H9 (cell line): ENCODE results near the gene CRTAP. TPM values are rescaled to one million over a fixed set of nuclear protein-coding genes. Genes with fewer than 3 reads are reported as not detected.

Experiments
- DNase-seq: peaks from one replicate; pipeline ENCODE4 v3.0.0-alpha.2; 2017
- H2AFZ ChIP-seq: one replicate; pipeline ENCODE4 v1.6.1; 2013; ENCODE audit warnings: mild to moderate bottlenecking, low read length, control low read depth, moderate library complexity
- H2AK5ac ChIP-seq: 2 replicates; pipeline ENCODE4 v1.6.1; 2013; ENCODE audit warnings: low read length, control low read depth, mixed read lengths; ENCODE audit not compliant: insufficient read length
- H2BK120ac ChIP-seq: one replicate; pipeline ENCODE4 v1.6.1; 2013; ENCODE audit warnings: low read depth, mild to moderate bottlenecking, low read length, control low read depth, inconsistent platforms; ENCODE audit not compliant: poor library complexity, severe bottlenecking
- H2BK12ac ChIP-seq: 2 replicates; pipeline ENCODE4 v1.6.1; 2013; ENCODE audit warnings: low read length, control low read depth, mixed read lengths, low read depth; ENCODE audit not compliant: insufficient read length
- H2BK15ac ChIP-seq: 2 replicates; pipeline ENCODE4 v1.6.1; 2013; ENCODE audit warnings: low read depth, low read length, control low read depth
- H2BK20ac ChIP-seq: one replicate; pipeline ENCODE4 v1.6.1; 2013; ENCODE audit warnings: low read depth, mild to moderate bottlenecking, low read length, control low read depth, inconsistent platforms; ENCODE audit not compliant: poor library complexity, severe bottlenecking
- H2BK5ac ChIP-seq: 2 replicates; pipeline ENCODE4 v1.6.1; 2013; ENCODE audit warnings: low read length, control low read depth, mixed read lengths; ENCODE audit not compliant: insufficient read length
- H3K14ac ChIP-seq: 2 replicates; pipeline ENCODE4 v1.6.1; 2013; ENCODE audit warnings: low read length, control low read depth; ENCODE audit not compliant: insufficient read depth
- H3K18ac ChIP-seq: 2 replicates; pipeline ENCODE4 v1.6.1; 2013; ENCODE audit warnings: low read depth, mild to moderate bottlenecking, mixed read lengths, low read length, control low read depth; ENCODE audit not compliant: insufficient read length
- H3K23ac ChIP-seq: 2 replicates; pipeline ENCODE4 v1.6.1; 2013; ENCODE audit warnings: low read length, control low read depth, mixed read lengths, low read depth; ENCODE audit not compliant: insufficient read length
- H3K23me2 ChIP-seq: 2 replicates; pipeline ENCODE4 v1.6.1; 2013; ENCODE audit warnings: low read depth, mild to moderate bottlenecking, mixed read lengths, low read length, control low read depth; ENCODE audit not compliant: insufficient read length, poor library complexity, severe bottlenecking
- H3K27ac ChIP-seq: 2 replicates; pipeline ENCODE4 v1.5.1; 2013; ENCODE audit warnings: low read length, control low read depth, mixed read lengths, low read depth; ENCODE audit not compliant: insufficient read length
- H3K27me3 ChIP-seq: 2 replicates; pipeline ENCODE4 v1.6.1; 2013; ENCODE audit warnings: low read length, control low read depth, inconsistent platforms; ENCODE audit not compliant: insufficient read depth
- H3K4ac ChIP-seq: 2 replicates; pipeline ENCODE4 v1.6.1; 2013; ENCODE audit warnings: low read depth, mild to moderate bottlenecking, control low read depth, inconsistent platforms, low read length, moderate library complexity
- H3K4me1 ChIP-seq: 2 replicates; pipeline ENCODE4 v1.6.1; 2013; ENCODE audit warnings: low read length, control low read depth, inconsistent platforms; ENCODE audit not compliant: insufficient read depth
- H3K4me2 ChIP-seq: 2 replicates; pipeline ENCODE4 v1.6.1; 2013; ENCODE audit warnings: low read length, control low read depth, mixed read lengths; ENCODE audit not compliant: insufficient read length, insufficient read depth
- H3K56ac ChIP-seq: 2 replicates; pipeline ENCODE4 v1.6.1; 2013; ENCODE audit warnings: low read depth, mild to moderate bottlenecking, mixed read lengths, low read length, control low read depth; ENCODE audit not compliant: insufficient read length
- H3K79me1 ChIP-seq: 2 replicates; pipeline ENCODE4 v1.6.1; 2013; ENCODE audit warnings: low read depth, mild to moderate bottlenecking, moderate library complexity, low read length, control low read depth, inconsistent platforms; ENCODE audit not compliant: insufficient read depth, poor library complexity, severe bottlenecking
- H3K79me2 ChIP-seq: 2 replicates; pipeline ENCODE4 v1.6.1; 2013; ENCODE audit warnings: low read length, control low read depth, inconsistent platforms; ENCODE audit not compliant: insufficient read depth
- H3K9ac ChIP-seq: 2 replicates; pipeline ENCODE4 v1.6.1; 2013; ENCODE audit warnings: low read length, control low read depth, mixed read lengths; ENCODE audit not compliant: insufficient read length; ENCODE audit errors: extremely low read depth
- H3K9me3 ChIP-seq: one replicate; pipeline ENCODE4 v1.6.1; 2013; ENCODE audit warnings: low read depth, low read length, inconsistent platforms; ENCODE audit not compliant: control insufficient read depth
- H3T11ph ChIP-seq: one replicate; pipeline ENCODE4 v1.6.1; 2013; ENCODE audit warnings: mild to moderate bottlenecking, low read length, control low read depth, inconsistent platforms
- H4K20me1 ChIP-seq: one replicate; pipeline ENCODE4 v1.6.1; 2013; ENCODE audit not compliant: control insufficient read depth, insufficient read length, insufficient read depth
- H4K5ac ChIP-seq: 2 replicates; pipeline ENCODE4 v1.6.1; 2013; ENCODE audit warnings: low read depth, mild to moderate bottlenecking, mixed read lengths, low read length, control low read depth; ENCODE audit not compliant: insufficient read length
- H4K8ac ChIP-seq: replicated peaks from 2 replicates; pipeline ENCODE4 v1.6.1; 2013; ENCODE audit warnings: low read length, control low read depth, mixed read lengths, low read depth; ENCODE audit not compliant: insufficient read length
- H4K91ac ChIP-seq: 2 replicates; pipeline ENCODE4 v1.6.1; 2013; ENCODE audit warnings: low read depth, mild to moderate bottlenecking, moderate library complexity, mixed read lengths, low read length, control low read depth; ENCODE audit not compliant: insufficient read length
- H3K27ac Mint-ChIP-seq, 3 experiments: 2 replicates in 2 of 3; 3 replicates in 1 of 3; pipeline ENCODE4 v1.8.0; 2020 to 2021; ENCODE audit warnings: mixed read lengths in 3 of 3, mild to moderate bottlenecking in 1 of 3, moderate library complexity in 1 of 3
- H3K27me3 Mint-ChIP-seq: 2 replicates; pipeline ENCODE4 v1.8.0; 2021; ENCODE audit warnings: low read depth, mild to moderate bottlenecking, moderate library complexity, mixed read lengths
- H3K36me3 Mint-ChIP-seq, 3 experiments: 2 replicates in 2 of 3; 3 replicates in 1 of 3; pipeline ENCODE4 v1.8.0; 2020 to 2021; ENCODE audit warnings: low read depth in 3 of 3, mixed read lengths in 3 of 3; ENCODE audit not compliant: insufficient read depth in 1 of 3
- H3K4me1 Mint-ChIP-seq, 2 experiments: 2 replicates each; pipeline ENCODE4 v1.8.0; 2020; ENCODE audit warnings: mixed read lengths in 2 of 2
- H3K4me3 Mint-ChIP-seq, 2 experiments: 2 replicates in 1 of 2; 3 replicates in 1 of 2; pipeline ENCODE4 v1.8.0; 2020 to 2021; ENCODE audit warnings: mild to moderate bottlenecking in 2 of 2, mixed read lengths in 2 of 2, moderate library complexity in 1 of 2
- H3K9me3 Mint-ChIP-seq, 2 experiments: 2 replicates in 1 of 2; 3 replicates in 1 of 2; pipeline ENCODE4 v1.8.0; 2020; ENCODE audit warnings: mild to moderate bottlenecking in 2 of 2, mixed read lengths in 2 of 2, moderate library complexity in 1 of 2
- WGBS: extraction: QIAGEN DNeasy Blood & Tissue Kit; methylation state at CpG from one replicate; pipeline ENCODE4 v1.1.7; 2013; ENCODE audit warnings: missing lambda C conversion rate, low lambda C conversion rate, mixed read lengths; ENCODE audit not compliant: insufficient read length; ENCODE audit errors: extremely low coverage; 5-methylcytosine and 5-hydroxymethylcytosine counted together
- total RNA-seq: library from RNA; stranded (reverse); gene quantifications from 2 replicates; pipeline ENCODE4 v1.2.1, GENCODE V29; 2021
- TF ChIP-seq, protein P1 (sequence below): fragments of 200-600 bp; sonication (generic); conservative IDR thresholded peaks from 3 replicates; pipeline ENCODE4 v1.8.0; 2021; ENCODE audit warnings: antibody characterized with exemption, mild to moderate bottlenecking

Gene CRTAP
- total RNA-seq, 1 experiment from 2014 or later, result 159 TPM

DNA sequence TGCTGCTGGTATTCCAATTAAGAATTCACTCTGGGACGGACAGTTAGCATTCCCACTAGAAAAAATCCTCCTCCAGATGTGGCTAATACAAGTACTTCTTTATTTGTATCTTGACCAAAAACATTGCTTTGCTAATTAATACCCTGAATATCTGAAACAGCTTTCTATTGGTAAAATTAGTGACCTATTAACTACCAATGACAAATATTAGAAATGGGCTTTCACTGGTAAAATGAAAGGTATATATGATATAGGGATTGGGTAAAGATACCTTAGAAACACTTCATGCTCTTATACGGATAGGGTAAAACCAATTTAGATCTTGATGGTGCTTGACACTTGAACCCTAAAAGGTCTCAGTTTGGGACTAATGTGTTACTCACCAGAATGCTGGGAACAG, 52.3 kb downstream of the CRTAP start:
- Histone ChIP-seq H4K91ac (no peak overlapping the region), H3T11ph (no peak overlapping the region), H3K9me3 (no peaks in the 10 kb centered on the region), H2BK5ac (no peak overlapping the region), H3K79me1 (no peaks in the 10 kb centered on the region), H4K8ac (no peak overlapping the region), H3K4ac (no peak overlapping the region), H2BK12ac (no peak overlapping the region), H3K4me1 (no peaks in the 10 kb centered on the region), H4K20me1 (no peaks in the 10 kb centered on the region), H3K23ac (no peak overlapping the region), H4K5ac (no peak overlapping the region), H2BK120ac (no peak overlapping the region), H2BK20ac (no peak overlapping the region), H2AK5ac (no peak overlapping the region), H3K56ac (no peak overlapping the region), H2BK15ac (no peak overlapping the region), H3K14ac (no peak overlapping the region), H2AFZ (no peak overlapping the region), H3K27ac (no peak overlapping the region), H3K4me2 (no peak overlapping the region), H3K23me2 (no peaks in the 10 kb centered on the region), H3K9ac (no peak overlapping the region), H3K27me3 (no peaks in the 10 kb centered on the region), H3K18ac (no peak overlapping the region), H3K79me2 (no peaks in the 10 kb centered on the region)
- Mint-ChIP-seq H3K9me3 (no peaks in the 10 kb centered on the region; a peak in 1 of 5 replicates), H3K27me3 (no peaks in the 10 kb centered on the region), H3K4me1 (no peaks in the 10 kb centered on the region), H3K36me3 (no peaks in the 10 kb centered on the region), H3K4me3 (no peak overlapping the region), H3K27ac (no peak overlapping the region)
- TF ChIP-seq, protein P1, sequence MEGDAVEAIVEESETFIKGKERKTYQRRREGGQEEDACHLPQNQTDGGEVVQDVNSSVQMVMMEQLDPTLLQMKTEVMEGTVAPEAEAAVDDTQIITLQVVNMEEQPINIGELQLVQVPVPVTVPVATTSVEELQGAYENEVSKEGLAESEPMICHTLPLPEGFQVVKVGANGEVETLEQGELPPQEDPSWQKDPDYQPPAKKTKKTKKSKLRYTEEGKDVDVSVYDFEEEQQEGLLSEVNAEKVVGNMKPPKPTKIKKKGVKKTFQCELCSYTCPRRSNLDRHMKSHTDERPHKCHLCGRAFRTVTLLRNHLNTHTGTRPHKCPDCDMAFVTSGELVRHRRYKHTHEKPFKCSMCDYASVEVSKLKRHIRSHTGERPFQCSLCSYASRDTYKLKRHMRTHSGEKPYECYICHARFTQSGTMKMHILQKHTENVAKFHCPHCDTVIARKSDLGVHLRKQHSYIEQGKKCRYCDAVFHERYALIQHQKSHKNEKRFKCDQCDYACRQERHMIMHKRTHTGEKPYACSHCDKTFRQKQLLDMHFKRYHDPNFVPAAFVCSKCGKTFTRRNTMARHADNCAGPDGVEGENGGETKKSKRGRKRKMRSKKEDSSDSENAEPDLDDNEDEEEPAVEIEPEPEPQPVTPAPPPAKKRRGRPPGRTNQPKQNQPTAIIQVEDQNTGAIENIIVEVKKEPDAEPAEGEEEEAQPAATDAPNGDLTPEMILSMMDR, result no peak
- no peak for DNase-seq
- WGBS, result no CpG with 5 or more reads among the region's 2 CpGs
